Epithelial cell of proximal tubule (primary cell): ENCODE measurements around the gene ELMO3. TPM values are rescaled to one million over a fixed set of nuclear protein-coding genes. Genes with fewer than 3 reads are reported as not detected.

Source experiments
- DNase-seq: peaks from one replicate; pipeline ENCODE4 v3.0.0-alpha.2; 2011; ENCODE audit warnings: low read depth
- H3K4me3 ChIP-seq: 2 replicates; pipeline ENCODE4 v1.5.1; 2011; ENCODE audit warnings: low read depth, mild to moderate bottlenecking, low read length
- CTCF ChIP-seq: conservative IDR thresholded peaks from 2 replicates; pipeline ENCODE4 v1.5.1; 2012; ENCODE audit warnings: low read depth, mild to moderate bottlenecking, low read length
- total RNA-seq: library from RNA; depleted of rRNA; stranded (reverse); fragments of >200 nt; gene quantifications from 2 replicates; pipeline ENCODE4 v1.2.3, GENCODE V29; 2015

The ELMO3 gene
- total RNA-seq, 1 donor from 2014 or later = 11.0 TPM

GRCh38 chr16:67211674-67212073 is 12.7 kb downstream of the ELMO3 start:
- DNase-seq = no peak
- H3K4me3 ChIP-seq = no peak overlapping the region
- no peak for TF ChIP-seq CTCF

GRCh38 chr16:67212766-67213165 is 13.8 kb downstream of the ELMO3 start:
- no peak overlapping the region for H3K4me3 ChIP-seq
- no peak for TF ChIP-seq CTCF
- DNase-seq = no peak

GRCh38 chr16:67213197-67214019 is 14.5 kb downstream of the ELMO3 start:
- no peak for DNase-seq
- no peak for TF ChIP-seq CTCF
- no peak overlapping the region for H3K4me3 ChIP-seq

- DNase-seq = no peak
- no peak for TF ChIP-seq CTCF
- no peak overlapping the region for H3K4me3 ChIP-seq
Measured at GRCh38 chr16:67215706-67216105, 16.8 kb downstream of the ELMO3 start.

- TF ChIP-seq CTCF = no peak
- H3K4me3 ChIP-seq = no peak overlapping the region
- no peak for DNase-seq
Measured at GRCh38 chr16:67216612-67217490, 17.9 kb downstream of the ELMO3 start.

- no peak for DNase-seq
- no peak for TF ChIP-seq CTCF
- H3K4me3 ChIP-seq = no peak overlapping the region
Measured at GRCh38 chr16:67223992-67224391, 25.1 kb downstream of the ELMO3 start.
